ENCODE measurements around the gene UBQLN3. TPM values are rescaled to one million over a fixed set of nuclear protein-coding genes. Genes with fewer than 3 reads are reported as not detected.

Gene UBQLN3
- total RNA-seq, 1 donor from 2014 or later = not detected

DNA sequence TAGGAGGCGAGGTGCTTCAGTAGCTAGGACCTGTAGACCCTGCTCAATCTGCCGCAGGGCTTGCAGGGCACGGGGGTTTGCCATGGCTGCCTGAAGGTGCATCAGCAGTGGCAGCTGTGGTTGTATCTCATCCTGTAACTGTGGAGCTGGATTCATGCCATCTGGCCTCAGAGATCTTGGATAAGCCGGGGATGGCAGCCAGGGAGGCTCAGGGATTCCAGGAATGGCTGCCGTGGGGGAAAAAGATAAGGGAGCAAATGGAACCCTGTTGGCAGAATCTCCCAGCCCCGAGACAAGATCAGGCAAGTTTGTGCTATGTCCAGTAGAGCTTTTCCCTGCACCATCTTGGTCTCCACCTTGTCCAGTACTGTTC is 1.8 kb downstream of the UBQLN3 start:
- H3K4me3 Mint-ChIP-seq (ENCODE audit: unreplicated experiment) = no peak overlapping the region
- no peaks in the 10 kb centered on the region for H3K36me3 Mint-ChIP-seq (ENCODE audit: unreplicated experiment)
- TF ChIP-seq, protein P1, sequence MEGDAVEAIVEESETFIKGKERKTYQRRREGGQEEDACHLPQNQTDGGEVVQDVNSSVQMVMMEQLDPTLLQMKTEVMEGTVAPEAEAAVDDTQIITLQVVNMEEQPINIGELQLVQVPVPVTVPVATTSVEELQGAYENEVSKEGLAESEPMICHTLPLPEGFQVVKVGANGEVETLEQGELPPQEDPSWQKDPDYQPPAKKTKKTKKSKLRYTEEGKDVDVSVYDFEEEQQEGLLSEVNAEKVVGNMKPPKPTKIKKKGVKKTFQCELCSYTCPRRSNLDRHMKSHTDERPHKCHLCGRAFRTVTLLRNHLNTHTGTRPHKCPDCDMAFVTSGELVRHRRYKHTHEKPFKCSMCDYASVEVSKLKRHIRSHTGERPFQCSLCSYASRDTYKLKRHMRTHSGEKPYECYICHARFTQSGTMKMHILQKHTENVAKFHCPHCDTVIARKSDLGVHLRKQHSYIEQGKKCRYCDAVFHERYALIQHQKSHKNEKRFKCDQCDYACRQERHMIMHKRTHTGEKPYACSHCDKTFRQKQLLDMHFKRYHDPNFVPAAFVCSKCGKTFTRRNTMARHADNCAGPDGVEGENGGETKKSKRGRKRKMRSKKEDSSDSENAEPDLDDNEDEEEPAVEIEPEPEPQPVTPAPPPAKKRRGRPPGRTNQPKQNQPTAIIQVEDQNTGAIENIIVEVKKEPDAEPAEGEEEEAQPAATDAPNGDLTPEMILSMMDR (IDR thresholded peaks at IDR 0.05; ENCODE audit: partially characterized antibody, unreplicated experiment) = no peak
- H3K27me3 Mint-ChIP-seq (ENCODE audit: unreplicated experiment) = peaks cover 4% of the 10 kb centered on the region
- no peak for DNase-seq
- no peak overlapping the region for H3K27ac Mint-ChIP-seq (ENCODE audit: unreplicated experiment)
- peaks cover 3% of the 10 kb centered on the region for H3K9me3 Mint-ChIP-seq (ENCODE audit: unreplicated experiment)
- H3K4me1 Mint-ChIP-seq (ENCODE audit: low read depth, unreplicated experiment) = no peaks in the 10 kb centered on the region

DNA sequence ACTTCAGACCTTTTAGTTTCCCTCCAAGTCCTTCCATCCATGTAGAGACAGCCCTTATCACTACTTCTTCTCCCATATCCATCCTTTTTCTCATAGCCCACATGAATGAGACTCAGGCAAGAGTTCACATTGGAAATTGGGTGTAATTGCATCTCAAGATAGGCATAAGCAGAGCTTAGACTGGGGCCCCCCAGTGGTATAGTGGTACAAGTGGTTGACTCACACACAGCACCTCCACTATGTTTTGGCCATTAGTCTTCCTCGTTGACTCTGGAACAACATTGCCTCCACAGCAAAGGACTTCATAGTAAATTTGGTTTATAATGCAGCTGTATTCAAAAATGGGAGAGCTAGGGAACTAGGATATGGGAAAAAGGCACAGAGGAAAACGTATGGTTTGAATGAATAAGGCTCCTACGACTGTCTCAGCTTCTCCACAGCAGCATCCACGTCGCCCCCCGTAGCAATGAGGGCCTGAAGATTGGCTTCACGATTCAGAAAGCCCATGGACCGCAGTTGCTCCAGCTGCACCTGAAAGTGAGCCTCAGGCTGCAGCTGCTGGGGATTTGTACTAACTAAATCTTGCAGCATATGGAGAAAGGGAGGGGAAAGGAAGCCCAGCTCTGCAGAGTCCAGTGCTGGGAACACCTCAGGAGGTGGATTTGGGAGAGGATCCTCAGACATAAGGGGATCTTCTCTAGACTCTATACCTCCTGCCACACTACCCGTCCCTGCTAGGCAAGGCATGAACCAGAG is 2.4 kb downstream of the UBQLN3 start:
- no peaks in the 10 kb centered on the region for H3K36me3 Mint-ChIP-seq (ENCODE audit: unreplicated experiment)
- DNase-seq = no peak
- no peaks in the 10 kb centered on the region for H3K4me1 Mint-ChIP-seq (ENCODE audit: low read depth, unreplicated experiment)
- H3K4me3 Mint-ChIP-seq (ENCODE audit: unreplicated experiment) = no peak overlapping the region
- H3K27ac Mint-ChIP-seq (ENCODE audit: unreplicated experiment) = no peak overlapping the region
- H3K27me3 Mint-ChIP-seq (ENCODE audit: unreplicated experiment) = peaks cover 4% of the 10 kb centered on the region
- TF ChIP-seq, protein P1 (IDR thresholded peaks at IDR 0.05; ENCODE audit: partially characterized antibody, unreplicated experiment) = no peak
- H3K9me3 Mint-ChIP-seq (ENCODE audit: unreplicated experiment) = peaks cover 3% of the 10 kb centered on the region

DNA sequence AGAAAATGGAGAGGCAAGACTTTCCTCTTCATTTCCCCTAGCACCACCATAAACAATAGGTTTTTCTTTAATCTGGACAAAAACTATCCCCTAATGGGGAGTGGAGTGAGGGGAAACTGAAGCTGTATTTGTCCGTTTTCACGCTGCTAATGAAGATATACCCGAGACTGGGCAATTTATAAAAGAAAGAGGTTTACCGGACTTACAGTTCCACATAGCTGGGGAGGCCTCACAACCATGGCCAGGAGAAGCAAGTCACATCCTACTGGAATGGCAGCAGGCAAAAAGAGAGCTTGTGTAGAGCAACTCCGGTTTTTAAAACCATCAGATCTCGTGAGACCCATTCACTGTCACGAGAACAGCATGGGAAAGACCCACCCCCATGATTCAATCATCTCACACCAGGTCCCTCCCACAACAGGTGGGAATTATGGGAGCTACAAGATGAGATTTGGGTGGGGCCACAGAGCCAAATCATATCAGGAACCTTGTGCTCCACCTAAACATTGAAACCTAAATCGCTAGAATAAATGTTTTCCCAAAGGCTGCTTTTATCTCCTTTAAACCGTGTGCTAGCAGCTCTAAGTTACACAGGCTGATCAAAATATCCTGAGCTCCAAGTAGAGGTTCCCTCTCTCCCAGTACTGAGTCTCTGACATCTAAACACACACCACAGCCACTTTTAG is 4.3 kb downstream of the UBQLN3 start:
- no peak overlapping the region for H3K27ac Mint-ChIP-seq (ENCODE audit: unreplicated experiment)
- TF ChIP-seq, protein P1 (IDR thresholded peaks at IDR 0.05; ENCODE audit: partially characterized antibody, unreplicated experiment) = no peak
- H3K4me3 Mint-ChIP-seq (ENCODE audit: unreplicated experiment) = no peak overlapping the region
- peaks cover 3% of the 10 kb centered on the region for H3K9me3 Mint-ChIP-seq (ENCODE audit: unreplicated experiment)
- no peaks in the 10 kb centered on the region for H3K4me1 Mint-ChIP-seq (ENCODE audit: low read depth, unreplicated experiment)
- H3K27me3 Mint-ChIP-seq (ENCODE audit: unreplicated experiment) = peaks cover 3% of the 10 kb centered on the region
- DNase-seq = no peak
- no peaks in the 10 kb centered on the region for H3K36me3 Mint-ChIP-seq (ENCODE audit: unreplicated experiment)

DNA sequence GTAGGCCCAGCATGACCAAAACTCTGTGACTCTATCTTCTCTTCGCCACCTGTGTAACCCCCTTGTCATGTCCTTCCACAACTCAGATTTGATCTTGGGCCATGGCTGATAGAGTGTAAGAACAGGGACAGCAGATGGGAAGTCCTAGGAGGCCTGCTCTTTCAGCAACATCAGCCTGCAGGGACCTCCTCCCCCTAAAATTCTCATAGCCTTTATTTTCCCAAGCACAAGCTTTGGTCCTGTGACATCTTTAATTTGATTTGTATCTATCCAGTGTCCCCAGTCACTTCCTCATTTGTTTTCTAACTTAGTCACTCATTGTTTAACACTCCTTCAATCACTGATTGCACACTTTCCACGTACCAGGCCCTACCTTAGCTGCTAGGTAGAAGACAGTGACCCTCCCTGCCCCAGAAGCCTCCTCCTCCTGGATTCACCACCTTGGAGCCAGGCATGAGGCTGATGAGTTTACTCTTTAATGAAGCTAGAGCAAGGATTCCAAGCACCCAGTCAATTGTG is 5.3 kb downstream of the UBQLN3 start:
- Mint-ChIP-seq H3K27me3 (ENCODE audit: unreplicated experiment) (peaks cover under 1% of the 10 kb centered on the region), H3K27ac (ENCODE audit: unreplicated experiment) (no peak overlapping the region), H3K9me3 (ENCODE audit: unreplicated experiment) (peaks cover 2% of the 10 kb centered on the region), H3K36me3 (ENCODE audit: unreplicated experiment) (no peaks in the 10 kb centered on the region), H3K4me3 (ENCODE audit: unreplicated experiment) (no peak overlapping the region), H3K4me1 (ENCODE audit: low read depth, unreplicated experiment) (no peaks in the 10 kb centered on the region)
- no peak for DNase-seq
- TF ChIP-seq, protein P1 (IDR thresholded peaks at IDR 0.05; ENCODE audit: partially characterized antibody, unreplicated experiment) = no peak

DNA sequence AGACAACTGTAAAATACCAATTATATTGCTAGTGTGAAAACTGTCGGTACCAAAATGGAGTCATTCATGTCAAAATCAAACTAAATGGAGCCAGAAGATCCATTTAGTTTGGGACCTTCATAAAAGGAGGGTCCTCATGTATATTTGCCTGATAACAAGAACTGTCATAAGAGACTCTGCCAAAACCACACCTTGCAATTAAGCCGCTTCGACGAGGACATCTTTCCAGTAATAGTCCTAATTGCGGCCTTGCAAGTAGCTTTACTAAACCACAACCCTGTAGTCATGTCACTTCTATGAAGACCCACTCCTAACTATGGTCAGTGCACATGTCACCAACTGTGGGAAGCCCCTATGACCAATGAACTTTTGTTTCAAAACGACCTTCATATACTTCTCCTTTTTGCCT is 9.4 kb downstream of the UBQLN3 start:
- no peak overlapping the region for H3K27ac Mint-ChIP-seq (ENCODE audit: unreplicated experiment)
- no peak overlapping the region for H3K4me3 Mint-ChIP-seq (ENCODE audit: unreplicated experiment)
- TF ChIP-seq, protein P1 (IDR thresholded peaks at IDR 0.05; ENCODE audit: partially characterized antibody, unreplicated experiment) = no peak
- DNase-seq = no peak
- H3K27me3 Mint-ChIP-seq (ENCODE audit: unreplicated experiment) = no peaks in the 10 kb centered on the region
- no peaks in the 10 kb centered on the region for H3K4me1 Mint-ChIP-seq (ENCODE audit: low read depth, unreplicated experiment)
- H3K36me3 Mint-ChIP-seq (ENCODE audit: unreplicated experiment) = no peaks in the 10 kb centered on the region
- H3K9me3 Mint-ChIP-seq (ENCODE audit: unreplicated experiment) = no peaks in the 10 kb centered on the region

Measured in glutamatergic neuron (in vitro differentiated cells).